K562 (cell line): Measurements from ENCODE around the gene DIS3L. TPM values are rescaled to one million over a fixed set of nuclear protein-coding genes. Genes with fewer than 3 reads are reported as not detected.

ENCODE experiments used
- COPS2 ChIP-seq: fragments of 450-650 bp; conservative IDR thresholded peaks from 2 replicates; pipeline ENCODE4 v1.6.1; 2016; ENCODE audit warnings: mild to moderate bottlenecking, moderate library complexity
- ELK3 ChIP-seq: fragments of 450-650 bp; formaldehyde crosslinking; IDR thresholded peaks from 2 replicates; pipeline ENCODE4 v1.4.0; 2020; ENCODE audit warnings: mild to moderate bottlenecking
- FOXA1 ChIP-seq: fragments of 450-650 bp; IDR thresholded peaks from 2 replicates; pipeline ENCODE4 v1.6.1; 2016; ENCODE audit warnings: mild to moderate bottlenecking, borderline replicate concordance
- HCFC1 ChIP-seq: IDR thresholded peaks from 2 replicates; pipeline ENCODE4 v1.6.1; 2012; ENCODE audit warnings: low read depth, low read length, improper control_type of control experiment
- HNRNPK ChIP-seq: fragments of 200-400 bp; formaldehyde crosslinking; IDR thresholded peaks from one replicate; pipeline ENCODE4 v1.6.1; 2018; ENCODE audit warnings: mild to moderate bottlenecking, low read depth, low read length; ENCODE audit not compliant: poor library complexity, severe bottlenecking
- MEF2A ChIP-seq: IDR thresholded peaks from 2 replicates; pipeline ENCODE4 v1.6.1; 2011; ENCODE audit warnings: low read depth, mild to moderate bottlenecking, low read length, moderate library complexity; ENCODE audit not compliant: control insufficient read depth
- PML ChIP-seq: IDR thresholded peaks from 2 replicates; pipeline ENCODE4 v1.6.1; 2012; ENCODE audit warnings: low read length, inconsistent platforms
- ZNF408 ChIP-seq: fragments of 250-450 bp; sonication (Bioruptor Pico); IDR thresholded peaks from 2 replicates; pipeline ENCODE4 v1.4.0; 2020; ENCODE audit warnings: low read depth, mild to moderate bottlenecking, moderate library complexity
- ZNF609 ChIP-seq: sonication (generic); formaldehyde crosslinking; IDR thresholded peaks from 2 replicates; pipeline ENCODE4 v1.8.1; 2023; ENCODE audit warnings: missing genetic modification reagents, mild to moderate bottlenecking, borderline replicate concordance
- ZNF644 ChIP-seq: fragments of 200-800 bp; sonication (Bioruptor generic); IDR thresholded peaks from 2 replicates; pipeline ENCODE4 v1.6.1; 2016; ENCODE audit warnings: low read depth, missing genetic modification characterization, missing compliant biosample characterization
- polyA plus RNA-seq, 8 experiments: library from polyadenylated mRNA; depleted of rRNA in 4 of 8; stranded (reverse) in 5 of 8; unstranded in 3 of 8; fragments of >200 nt; fragmentation: Nextera tagmentation in 2 of 8; fragmentation: Illumina TruSeq in 1 of 8; extraction: Ambion mirVana in 2 of 8; extraction: Trizol in 1 of 8; gene quantifications; 2 replicates each; pipeline versions ENCODE4 v1.2.1 to v1.2.3, GENCODE V29; 2011 to 2014; ENCODE audit warnings: inconsistent platforms in 1 of 8, missing spikeins in 1 of 8
- total RNA-seq, 7 experiments: library from RNA; depleted of rRNA in 6 of 7; stranded (reverse); fragments of >200 nt in 6 of 7; fragmentation: Illumina TruSeq in 2 of 7; extraction: Trizol in 2 of 7; gene quantifications; 2 replicates each; pipeline versions ENCODE4 v1.2.1 to v1.2.3, GENCODE V29; 2011 to 2021; ENCODE audit warnings: low replicate concordance in 1 of 7
- TF ChIP-seq, protein P1 (sequence below), 2 experiments: fragments of 450-650 bp in 1 of 2; sonication (generic) in 1 of 2; formaldehyde crosslinking in 1 of 2; IDR thresholded peaks; 2 replicates each; pipeline versions ENCODE4 v1.7.1 to v1.9.0; 2016 to 2022; ENCODE audit warnings: inconsistent platforms in 1 of 2, mild to moderate bottlenecking in 1 of 2, missing genetic modification reagents in 1 of 2

Gene DIS3L
- total and polyA plus RNA-seq, 9 of the 15 experiments (the other 6 are each of a cell fraction or from before 2014, with no cell fraction given): 5.9 to 34.6 (median 16.9) TPM

DNA sequence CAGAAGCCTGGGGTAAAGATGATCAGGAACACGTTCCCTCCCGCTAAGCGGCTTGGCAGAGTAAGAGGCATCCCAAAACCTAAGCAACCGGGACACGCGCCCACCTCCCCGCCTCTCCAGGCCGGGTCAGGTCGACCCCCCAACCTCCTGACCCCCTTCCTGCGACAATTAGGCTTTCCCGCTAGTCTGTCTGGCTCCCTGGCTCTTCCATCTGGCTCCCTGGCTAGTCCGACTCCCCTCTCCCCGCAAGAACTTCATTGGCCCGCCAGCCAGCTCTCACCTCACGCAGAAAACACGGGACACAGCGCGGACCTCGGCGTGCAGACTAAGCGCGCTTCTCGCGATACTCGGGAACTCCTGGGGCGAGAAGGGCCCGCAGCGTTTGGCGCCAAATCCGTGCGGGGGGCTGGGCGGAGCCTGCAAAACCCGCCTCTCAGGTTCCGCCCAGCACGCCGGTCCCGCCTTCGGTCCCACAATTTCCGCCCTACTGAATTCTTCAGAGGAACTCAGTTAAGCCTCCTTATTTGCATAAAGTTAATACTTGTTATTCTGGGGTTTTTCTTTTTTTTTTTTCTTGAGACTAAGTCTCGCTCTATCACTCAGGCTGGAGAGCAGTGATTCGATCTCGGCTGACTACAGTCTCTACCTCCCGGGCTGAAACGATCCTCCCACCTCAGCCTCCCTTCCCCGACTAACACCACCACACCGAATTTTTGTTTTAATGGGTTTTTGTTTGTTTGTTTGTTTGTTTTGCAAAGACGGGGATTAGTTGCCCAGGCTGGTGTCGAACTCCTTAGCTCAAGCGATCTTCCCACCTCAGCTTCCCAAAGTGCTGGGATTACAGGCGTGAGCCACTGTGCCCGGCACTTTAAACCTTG, 63.2 kb downstream of the DIS3L start, which contains the start of gene TIPIN (continued):
- TF ChIP-seq ZNF609 (CRISPR knock-in tag) (0 out of 2 replicates have a peak, but pooled peaks have one; percentile 62), MEF2A (no peak), ZNF644 (tag) (no peak), HNRNPK (no peak), ZNF408 (CRISPR knock-in tag) (no peak), ELK3 (CRISPR knock-in tag) (no peak), PML (0 out of 2 replicates have a peak, but pooled peaks have one; percentile 65), HCFC1 (peak; percentile 52), FOXA1 (no peak), COPS2 (no peak)
- TF ChIP-seq, protein P1, sequence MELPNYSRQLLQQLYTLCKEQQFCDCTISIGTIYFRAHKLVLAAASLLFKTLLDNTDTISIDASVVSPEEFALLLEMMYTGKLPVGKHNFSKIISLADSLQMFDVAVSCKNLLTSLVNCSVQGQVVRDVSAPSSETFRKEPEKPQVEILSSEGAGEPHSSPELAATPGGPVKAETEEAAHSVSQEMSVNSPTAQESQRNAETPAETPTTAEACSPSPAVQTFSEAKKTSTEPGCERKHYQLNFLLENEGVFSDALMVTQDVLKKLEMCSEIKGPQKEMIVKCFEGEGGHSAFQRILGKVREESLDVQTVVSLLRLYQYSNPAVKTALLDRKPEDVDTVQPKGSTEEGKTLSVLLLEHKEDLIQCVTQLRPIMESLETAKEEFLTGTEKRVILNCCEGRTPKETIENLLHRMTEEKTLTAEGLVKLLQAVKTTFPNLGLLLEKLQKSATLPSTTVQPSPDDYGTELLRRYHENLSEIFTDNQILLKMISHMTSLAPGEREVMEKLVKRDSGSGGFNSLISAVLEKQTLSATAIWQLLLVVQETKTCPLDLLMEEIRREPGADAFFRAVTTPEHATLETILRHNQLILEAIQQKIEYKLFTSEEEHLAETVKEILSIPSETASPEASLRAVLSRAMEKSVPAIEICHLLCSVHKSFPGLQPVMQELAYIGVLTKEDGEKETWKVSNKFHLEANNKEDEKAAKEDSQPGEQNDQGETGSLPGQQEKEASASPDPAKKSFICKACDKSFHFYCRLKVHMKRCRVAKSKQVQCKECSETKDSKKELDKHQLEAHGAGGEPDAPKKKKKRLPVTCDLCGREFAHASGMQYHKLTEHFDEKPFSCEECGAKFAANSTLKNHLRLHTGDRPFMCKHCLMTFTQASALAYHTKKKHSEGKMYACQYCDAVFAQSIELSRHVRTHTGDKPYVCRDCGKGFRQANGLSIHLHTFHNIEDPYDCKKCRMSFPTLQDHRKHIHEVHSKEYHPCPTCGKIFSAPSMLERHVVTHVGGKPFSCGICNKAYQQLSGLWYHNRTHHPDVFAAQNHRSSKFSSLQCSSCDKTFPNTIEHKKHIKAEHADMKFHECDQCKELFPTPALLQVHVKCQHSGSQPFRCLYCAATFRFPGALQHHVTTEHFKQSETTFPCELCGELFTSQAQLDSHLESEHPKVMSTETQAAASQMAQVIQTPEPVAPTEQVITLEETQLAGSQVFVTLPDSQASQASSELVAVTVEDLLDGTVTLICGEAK (IDR thresholded peaks at IDR 0.05): peak; percentile 66
- TF ChIP-seq, protein P1 (CRISPR knock-in tag; IDR thresholded peaks at IDR 0.05): no peak
